ENCODE data around the gene PTBP1.

Gene PTBP1

DNA sequence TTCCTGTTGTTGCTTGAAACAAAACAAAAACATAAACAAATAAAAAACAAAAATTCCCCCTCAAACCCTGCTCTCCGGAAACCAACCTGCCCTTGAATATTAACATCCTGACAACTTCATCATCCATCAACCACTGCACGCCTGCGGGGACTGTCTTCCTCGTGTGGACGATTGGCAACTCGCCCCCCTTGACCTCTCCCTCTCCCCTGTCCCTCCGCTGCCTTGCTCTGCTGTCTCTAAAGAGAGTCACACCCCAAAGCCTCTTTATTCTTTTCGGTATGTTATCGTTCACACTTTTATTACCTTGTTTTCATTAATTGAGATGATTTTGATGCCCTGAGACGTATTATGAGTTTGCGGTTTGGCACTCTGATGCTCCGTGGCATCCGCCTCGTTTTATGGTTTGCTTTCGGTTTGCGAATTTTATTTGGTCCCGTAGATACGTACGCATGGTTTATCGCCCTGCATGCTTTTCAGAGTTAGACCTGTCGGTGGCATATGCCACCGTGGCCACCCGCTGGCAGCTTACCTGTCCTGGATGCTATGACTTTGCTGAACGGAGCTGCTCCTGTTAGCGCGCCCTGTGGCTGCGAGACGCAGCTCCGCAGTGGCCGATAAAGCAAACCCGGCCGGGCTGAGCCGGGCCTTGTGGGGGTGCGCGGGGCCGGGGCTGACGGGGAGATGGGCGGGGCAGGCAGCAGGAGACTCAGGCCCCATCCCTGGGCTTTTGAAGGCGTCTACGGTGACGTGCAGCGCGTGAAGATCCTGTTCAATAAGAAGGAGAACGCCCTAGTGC, 10.6 kb downstream of the PTBP1 start:
- H3K4me1 ChIP-seq (ENCODE audit: insufficient read depth, insufficient read length) = peaks cover 25% of the 10 kb centered on the region
- H3K9me3 ChIP-seq (ENCODE audit: insufficient read depth, low read length) = no peaks in the 10 kb centered on the region
- peaks cover 98% of the 10 kb centered on the region for H3K36me3 ChIP-seq (ENCODE audit: insufficient read depth, insufficient read length, low read length)
- no peak overlapping the region for H3K9ac ChIP-seq (ENCODE audit: insufficient read length, low read depth)
- TF ChIP-seq YY1 (IDR thresholded peaks at IDR 0.05; ENCODE audit: insufficient read depth, insufficient read length) (no peak), SUZ12 (IDR thresholded peaks at IDR 0.05; ENCODE audit: extremely low read depth, insufficient read depth, insufficient read length) (no peak), ZNF274 (IDR thresholded peaks at IDR 0.05; ENCODE audit: low read depth, low read length) (no peak)
- no peak overlapping the region for H3K4me3 ChIP-seq (ENCODE audit: insufficient read length, low read depth)
- no peak for DNase-seq (ENCODE audit: low read depth, low spot score)
- no peaks in the 10 kb centered on the region for H3K27me3 ChIP-seq (ENCODE audit: insufficient read depth, insufficient read length)

GRCh38 chr19:808423-808775, 11.1 kb downstream of the PTBP1 start:
- H3K4me3 ChIP-seq (ENCODE audit: insufficient read length, low read depth) = no peak overlapping the region
- no peak for DNase-seq (ENCODE audit: low read depth, low spot score)
- H3K9me3 ChIP-seq (ENCODE audit: insufficient read depth, low read length) = no peaks in the 10 kb centered on the region
- peaks cover 20% of the 10 kb centered on the region for H3K4me1 ChIP-seq (ENCODE audit: insufficient read depth, insufficient read length)
- no peaks in the 10 kb centered on the region for H3K27me3 ChIP-seq (ENCODE audit: insufficient read depth, insufficient read length)
- no peak overlapping the region for H3K9ac ChIP-seq (ENCODE audit: insufficient read length, low read depth)
- no peak for TF ChIP-seq YY1 (IDR thresholded peaks at IDR 0.05; ENCODE audit: insufficient read depth, insufficient read length)
- TF ChIP-seq ZNF274 (IDR thresholded peaks at IDR 0.05; ENCODE audit: low read depth, low read length) = no peak
- no peak for TF ChIP-seq SUZ12 (IDR thresholded peaks at IDR 0.05; ENCODE audit: extremely low read depth, insufficient read depth, insufficient read length)
- H3K36me3 ChIP-seq (ENCODE audit: insufficient read depth, insufficient read length, low read length) = peaks cover 98% of the 10 kb centered on the region

GRCh38 chr19:810077-810855, 13.0 kb downstream of the PTBP1 start:
- peaks cover 15% of the 10 kb centered on the region for H3K4me1 ChIP-seq (ENCODE audit: insufficient read depth, insufficient read length)
- no peak overlapping the region for H3K4me3 ChIP-seq (ENCODE audit: insufficient read length, low read depth)
- no peak for DNase-seq (ENCODE audit: low read depth, low spot score)
- H3K36me3 ChIP-seq (ENCODE audit: insufficient read depth, insufficient read length, low read length) = peaks cover 95% of the 10 kb centered on the region
- H3K9ac ChIP-seq (ENCODE audit: insufficient read length, low read depth) = no peak overlapping the region
- no peaks in the 10 kb centered on the region for H3K9me3 ChIP-seq (ENCODE audit: insufficient read depth, low read length)
- no peaks in the 10 kb centered on the region for H3K27me3 ChIP-seq (ENCODE audit: insufficient read depth, insufficient read length)
- TF ChIP-seq ZNF274 (IDR thresholded peaks at IDR 0.05; ENCODE audit: low read depth, low read length) = no peak
- TF ChIP-seq SUZ12 (IDR thresholded peaks at IDR 0.05; ENCODE audit: extremely low read depth, insufficient read depth, insufficient read length) = no peak
- no peak for TF ChIP-seq YY1 (IDR thresholded peaks at IDR 0.05; ENCODE audit: insufficient read depth, insufficient read length)

DNA sequence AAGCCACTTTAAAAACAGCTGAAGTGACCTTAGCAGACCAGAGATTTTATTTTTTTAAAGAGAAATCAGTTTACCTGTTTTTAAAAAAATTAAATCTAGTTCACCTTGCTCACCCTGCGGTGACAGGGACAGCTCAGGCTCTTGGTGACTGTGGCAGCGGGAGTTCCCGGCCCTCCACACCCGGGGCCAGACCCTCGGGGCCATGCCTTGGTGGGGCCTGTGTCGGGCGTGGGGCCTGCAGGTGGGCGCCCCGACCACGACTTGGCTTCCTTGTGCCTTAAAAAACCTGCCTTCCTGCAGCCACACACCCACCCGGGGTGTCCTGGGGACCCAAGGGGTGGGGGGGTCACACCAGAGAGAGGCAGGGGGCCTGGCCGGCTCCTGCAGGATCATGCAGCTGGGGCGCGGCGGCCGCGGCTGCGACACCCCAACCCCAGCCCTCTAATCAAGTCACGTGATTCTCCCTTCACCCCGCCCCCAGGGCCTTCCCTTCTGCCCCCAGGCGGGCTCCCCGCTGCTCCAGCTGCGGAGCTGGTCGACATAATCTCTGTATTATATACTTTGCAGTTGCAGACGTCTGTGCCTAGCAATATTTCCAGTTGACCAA, 13.7 kb downstream of the PTBP1 start:
- no peak for DNase-seq (ENCODE audit: low read depth, low spot score)
- no peak for TF ChIP-seq ZNF274 (IDR thresholded peaks at IDR 0.05; ENCODE audit: low read depth, low read length)
- no peak for TF ChIP-seq SUZ12 (IDR thresholded peaks at IDR 0.05; ENCODE audit: extremely low read depth, insufficient read depth, insufficient read length)
- no peak for TF ChIP-seq YY1 (IDR thresholded peaks at IDR 0.05; ENCODE audit: insufficient read depth, insufficient read length)
- peaks cover 93% of the 10 kb centered on the region for H3K36me3 ChIP-seq (ENCODE audit: insufficient read depth, insufficient read length, low read length)
- H3K4me1 ChIP-seq (ENCODE audit: insufficient read depth, insufficient read length) = peaks cover 11% of the 10 kb centered on the region
- no peaks in the 10 kb centered on the region for H3K27me3 ChIP-seq (ENCODE audit: insufficient read depth, insufficient read length)
- peak overlapping the region; percentile 32 for H3K9ac ChIP-seq (ENCODE audit: insufficient read length, low read depth)
- no peak overlapping the region for H3K4me3 ChIP-seq (ENCODE audit: insufficient read length, low read depth)
- H3K9me3 ChIP-seq (ENCODE audit: insufficient read depth, low read length) = no peaks in the 10 kb centered on the region

GRCh38 chr19:811506-812048, 14.3 kb downstream of the PTBP1 start:
- no peaks in the 10 kb centered on the region for H3K9me3 ChIP-seq (ENCODE audit: insufficient read depth, low read length)
- H3K36me3 ChIP-seq (ENCODE audit: insufficient read depth, insufficient read length, low read length) = peaks cover 93% of the 10 kb centered on the region
- DNase-seq (ENCODE audit: low read depth, low spot score) = no peak
- H3K4me1 ChIP-seq (ENCODE audit: insufficient read depth, insufficient read length) = peaks cover 9% of the 10 kb centered on the region
- no peak overlapping the region for H3K4me3 ChIP-seq (ENCODE audit: insufficient read length, low read depth)
- no peaks in the 10 kb centered on the region for H3K27me3 ChIP-seq (ENCODE audit: insufficient read depth, insufficient read length)
- TF ChIP-seq ZNF274 (IDR thresholded peaks at IDR 0.05; ENCODE audit: low read depth, low read length) = no peak
- TF ChIP-seq SUZ12 (IDR thresholded peaks at IDR 0.05; ENCODE audit: extremely low read depth, insufficient read depth, insufficient read length) = no peak
- TF ChIP-seq YY1 (IDR thresholded peaks at IDR 0.05; ENCODE audit: insufficient read depth, insufficient read length) = no peak
- no peak overlapping the region for H3K9ac ChIP-seq (ENCODE audit: insufficient read length, low read depth)

DNA sequence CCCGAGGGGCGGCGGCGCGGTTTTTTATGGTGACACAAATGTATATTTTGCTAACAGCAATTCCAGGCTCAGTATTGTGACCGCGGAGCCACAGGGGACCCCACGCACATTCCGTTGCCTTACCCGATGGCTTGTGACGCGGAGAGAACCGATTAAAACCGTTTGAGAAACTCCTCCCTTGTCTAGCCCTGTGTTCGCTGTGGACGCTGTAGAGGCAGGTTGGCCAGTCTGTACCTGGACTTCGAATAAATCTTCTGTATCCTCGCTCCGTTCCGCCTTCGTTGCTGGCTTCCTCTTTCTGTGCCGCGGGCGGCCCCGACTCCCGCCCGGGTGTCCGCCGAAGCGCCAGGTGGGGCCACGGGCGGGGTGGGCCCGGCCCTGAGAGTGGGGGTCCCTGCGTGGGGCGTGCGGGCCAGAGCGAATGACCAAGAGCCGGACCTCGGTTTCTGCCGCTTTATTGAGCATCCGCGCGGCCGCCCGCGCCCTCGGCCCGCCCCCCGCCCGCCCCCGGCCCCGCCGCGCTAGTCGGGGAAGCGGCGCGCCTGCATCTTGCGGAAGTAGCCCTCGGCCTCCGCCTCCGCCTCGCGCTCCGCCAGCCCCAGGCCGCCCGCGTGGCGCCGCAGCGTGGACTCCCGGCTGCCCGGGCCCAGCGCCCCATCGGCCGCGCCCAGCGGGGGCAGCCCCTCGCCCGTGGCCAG, 14.9 kb downstream of the PTBP1 start:
- Histone ChIP-seq H3K4me3 (ENCODE audit: insufficient read length, low read depth) (no peak overlapping the region), H3K4me1 (ENCODE audit: insufficient read depth, insufficient read length) (peaks cover 9% of the 10 kb centered on the region), H3K27me3 (ENCODE audit: insufficient read depth, insufficient read length) (no peaks in the 10 kb centered on the region), H3K9ac (ENCODE audit: insufficient read length, low read depth) (no peak overlapping the region), H3K36me3 (ENCODE audit: insufficient read depth, insufficient read length, low read length) (peaks cover 89% of the 10 kb centered on the region), H3K9me3 (ENCODE audit: insufficient read depth, low read length) (no peaks in the 10 kb centered on the region)
- no peak for DNase-seq (ENCODE audit: low read depth, low spot score)
- no peak for TF ChIP-seq ZNF274 (IDR thresholded peaks at IDR 0.05; ENCODE audit: low read depth, low read length)
- no peak for TF ChIP-seq SUZ12 (IDR thresholded peaks at IDR 0.05; ENCODE audit: extremely low read depth, insufficient read depth, insufficient read length)
- TF ChIP-seq YY1 (IDR thresholded peaks at IDR 0.05; ENCODE audit: insufficient read depth, insufficient read length) = no peak
